Measurements from ENCODE around the gene CDH8.

DNA sequence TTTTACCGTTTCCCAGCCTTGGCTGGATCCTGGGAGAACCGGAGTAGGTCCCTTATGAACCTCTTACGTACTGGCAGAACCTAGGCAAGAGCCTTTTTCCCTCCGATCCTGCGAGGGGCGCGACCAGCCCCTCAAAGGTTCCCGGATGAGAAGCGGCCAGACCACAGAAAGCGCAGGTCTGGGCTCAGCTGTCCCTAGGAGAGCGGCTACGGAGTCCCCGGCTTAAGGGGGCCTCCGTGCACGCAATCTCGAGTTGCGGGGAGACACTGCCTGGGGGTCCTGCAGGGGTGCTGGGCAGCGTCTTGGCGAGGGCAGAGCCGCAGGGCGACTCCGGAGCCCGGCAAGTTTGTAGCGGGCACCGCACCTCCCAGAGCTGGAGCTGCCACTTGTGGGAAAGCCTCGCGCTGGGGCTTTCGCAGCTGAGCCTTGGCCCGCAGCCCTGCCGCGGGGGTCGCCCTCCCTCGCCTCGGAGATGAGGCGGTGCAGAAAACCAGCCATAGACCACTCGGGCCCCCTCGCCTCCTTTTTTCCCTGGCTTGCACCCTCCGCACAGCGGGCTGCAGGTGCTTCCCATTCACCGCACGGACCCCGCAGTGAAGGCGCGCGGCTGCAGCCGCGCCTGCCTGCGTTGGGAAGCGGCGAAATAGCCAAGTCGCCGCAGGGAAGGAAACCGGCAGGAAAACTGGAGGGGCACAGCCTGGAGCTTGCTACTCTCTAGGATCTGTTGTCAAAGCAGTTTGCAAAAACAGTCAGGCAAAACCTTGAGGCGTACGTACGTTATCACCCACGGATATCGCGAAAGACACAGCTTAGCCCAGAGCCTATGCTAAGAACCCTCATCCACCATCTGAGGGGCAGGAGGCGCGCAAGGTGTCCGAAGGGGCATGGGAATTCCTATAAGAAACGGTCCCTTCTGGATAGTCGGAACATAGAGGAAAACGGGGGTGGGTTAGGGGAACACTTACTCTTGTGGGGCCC is 834 bp downstream of the CDH8 start:
- TF ChIP-seq, protein P1, sequence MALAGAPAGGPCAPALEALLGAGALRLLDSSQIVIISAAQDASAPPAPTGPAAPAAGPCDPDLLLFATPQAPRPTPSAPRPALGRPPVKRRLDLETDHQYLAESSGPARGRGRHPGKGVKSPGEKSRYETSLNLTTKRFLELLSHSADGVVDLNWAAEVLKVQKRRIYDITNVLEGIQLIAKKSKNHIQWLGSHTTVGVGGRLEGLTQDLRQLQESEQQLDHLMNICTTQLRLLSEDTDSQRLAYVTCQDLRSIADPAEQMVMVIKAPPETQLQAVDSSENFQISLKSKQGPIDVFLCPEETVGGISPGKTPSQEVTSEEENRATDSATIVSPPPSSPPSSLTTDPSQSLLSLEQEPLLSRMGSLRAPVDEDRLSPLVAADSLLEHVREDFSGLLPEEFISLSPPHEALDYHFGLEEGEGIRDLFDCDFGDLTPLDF (CRISPR knock-in tag; IDR thresholded peaks at IDR 0.05) = no peak
- TF ChIP-seq, protein P2, sequence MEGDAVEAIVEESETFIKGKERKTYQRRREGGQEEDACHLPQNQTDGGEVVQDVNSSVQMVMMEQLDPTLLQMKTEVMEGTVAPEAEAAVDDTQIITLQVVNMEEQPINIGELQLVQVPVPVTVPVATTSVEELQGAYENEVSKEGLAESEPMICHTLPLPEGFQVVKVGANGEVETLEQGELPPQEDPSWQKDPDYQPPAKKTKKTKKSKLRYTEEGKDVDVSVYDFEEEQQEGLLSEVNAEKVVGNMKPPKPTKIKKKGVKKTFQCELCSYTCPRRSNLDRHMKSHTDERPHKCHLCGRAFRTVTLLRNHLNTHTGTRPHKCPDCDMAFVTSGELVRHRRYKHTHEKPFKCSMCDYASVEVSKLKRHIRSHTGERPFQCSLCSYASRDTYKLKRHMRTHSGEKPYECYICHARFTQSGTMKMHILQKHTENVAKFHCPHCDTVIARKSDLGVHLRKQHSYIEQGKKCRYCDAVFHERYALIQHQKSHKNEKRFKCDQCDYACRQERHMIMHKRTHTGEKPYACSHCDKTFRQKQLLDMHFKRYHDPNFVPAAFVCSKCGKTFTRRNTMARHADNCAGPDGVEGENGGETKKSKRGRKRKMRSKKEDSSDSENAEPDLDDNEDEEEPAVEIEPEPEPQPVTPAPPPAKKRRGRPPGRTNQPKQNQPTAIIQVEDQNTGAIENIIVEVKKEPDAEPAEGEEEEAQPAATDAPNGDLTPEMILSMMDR (IDR thresholded peaks at IDR 0.05) = no peak
- TF ChIP-seq JUN (CRISPR knock-in tag; IDR thresholded peaks at IDR 0.05) (no peak), CREM (CRISPR knock-in tag; IDR thresholded peaks at IDR 0.05) (no peak)
